NCI-H526 (cell line): ENCODE results near the gene ERGIC1.

Experiments used
- DNase-seq, 2 experiments: peaks; one replicate each; lab custom pipeline; 2025; lab: John Stamatoyannopoulos, UW

Gene ERGIC1

GRCh38 chr5:172949426-172949825 lies 115.4 kb downstream of the ERGIC1 start:
- no peak for DNase-seq

- no peak for DNase-seq
Observed at GRCh38 chr5:172950176-172950965, 116.3 kb downstream of the ERGIC1 start.

GRCh38 chr5:172951371-172952033 lies 117.5 kb downstream of the ERGIC1 start:
- no peak for DNase-seq

- no peak for DNase-seq
Observed at GRCh38 chr5:172952034-172952511, 118.0 kb downstream of the ERGIC1 start.

DNA sequence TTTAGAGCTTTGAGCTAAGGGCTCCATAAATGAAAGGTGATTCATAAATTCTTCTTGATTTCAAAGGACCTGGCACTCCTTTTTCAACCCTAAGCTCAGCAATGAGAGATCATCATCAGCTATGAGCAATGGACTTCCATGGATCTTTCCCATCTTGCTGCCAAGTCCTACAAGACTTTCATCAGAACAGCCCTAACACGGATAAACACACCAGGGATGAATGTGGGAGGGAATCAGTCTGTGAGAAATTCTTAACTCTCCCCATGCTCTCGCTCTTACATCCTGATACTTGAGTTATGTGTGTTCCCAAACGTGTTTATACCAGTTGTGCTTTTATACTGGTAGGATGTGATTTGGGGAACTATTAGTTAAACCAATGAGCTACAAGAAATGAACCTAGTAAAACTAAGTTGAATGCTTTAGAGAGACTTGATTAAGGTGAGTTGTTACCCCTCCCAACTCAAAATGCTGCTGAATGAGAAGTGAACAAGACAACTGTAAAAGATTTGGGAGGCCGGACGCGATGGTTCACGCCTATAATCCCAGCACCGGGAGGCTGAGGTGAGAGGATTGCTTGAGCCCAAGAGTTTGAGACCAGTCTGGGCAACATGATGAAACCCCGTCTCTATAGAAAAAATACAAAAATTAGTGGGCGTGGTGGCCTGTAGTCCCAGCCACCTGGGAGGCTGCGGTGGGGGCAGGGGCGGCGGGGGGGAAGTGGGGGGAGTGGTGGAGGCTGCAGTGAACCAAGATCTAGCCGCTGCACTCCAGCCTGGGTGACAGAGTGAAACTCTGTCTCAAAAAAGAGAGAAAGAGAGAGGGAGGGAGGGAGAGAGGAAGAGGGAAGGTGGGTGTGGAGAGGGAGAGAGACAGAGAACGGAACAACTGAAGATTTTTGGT lies 120.0 kb downstream of the ERGIC1 start:
- DNase-seq = no peak

- DNase-seq = no peak
Observed at GRCh38 chr5:172954751-172955159, 120.7 kb downstream of the ERGIC1 start.

GRCh38 chr5:172956228-172956627 lies 122.2 kb downstream of the ERGIC1 start:
- no peak for DNase-seq

GRCh38 chr5:172956936-172957335 lies 122.9 kb downstream of the ERGIC1 start:
- no peak for DNase-seq

DNA sequence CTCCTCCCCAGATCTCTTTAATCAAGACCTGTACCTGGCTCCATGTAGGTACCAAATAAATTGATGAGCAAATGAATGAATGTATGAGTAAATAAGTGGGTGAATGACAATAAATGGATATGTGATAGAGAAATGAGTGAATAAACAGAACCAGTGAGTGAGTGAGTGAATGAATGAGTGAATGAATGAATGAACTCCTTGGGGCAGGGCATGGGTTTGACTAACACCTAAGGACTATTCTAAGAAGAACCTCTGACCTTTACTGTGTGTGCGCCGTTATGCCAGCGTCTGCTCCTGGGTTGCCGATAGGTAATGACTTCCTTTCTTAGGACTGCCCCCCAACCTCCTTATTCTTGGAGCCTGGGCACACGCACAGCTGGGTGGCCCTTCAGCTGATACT lies 123.4 kb downstream of the ERGIC1 start:
- no peak for DNase-seq

DNA sequence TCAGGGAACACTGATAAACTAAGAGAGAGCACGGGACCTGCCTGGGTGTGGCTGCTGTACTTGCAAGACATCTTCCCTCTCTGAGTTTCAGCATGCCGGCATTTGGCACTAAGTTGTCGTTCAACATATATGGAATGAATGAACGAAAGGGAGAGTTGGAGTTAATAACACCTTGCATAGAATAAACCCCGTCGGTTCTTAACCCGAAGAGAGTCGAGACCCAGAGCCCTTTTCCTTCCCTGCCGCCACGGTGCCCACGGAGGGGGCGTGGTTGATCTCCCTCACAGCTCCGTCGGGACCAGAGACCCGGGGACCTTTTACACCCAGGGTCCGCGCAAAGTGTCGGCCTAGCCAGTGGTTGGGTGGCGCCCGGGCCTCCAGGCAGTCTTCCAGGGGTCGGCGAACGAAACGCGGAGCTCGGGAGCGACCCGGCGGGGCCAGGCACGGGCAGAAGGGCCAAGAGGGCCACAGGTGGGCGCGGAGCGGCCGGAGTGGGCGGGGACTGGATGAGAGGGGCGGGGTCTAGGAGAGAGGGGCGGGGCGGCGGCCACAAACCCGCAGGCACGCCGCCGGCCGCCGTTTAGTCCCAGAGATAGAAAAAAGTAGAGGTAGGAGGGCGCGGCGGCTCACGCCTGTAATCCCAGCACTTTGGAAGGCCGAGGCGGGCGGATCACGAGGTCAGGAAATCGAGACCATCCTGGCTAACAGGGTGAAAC lies 124.4 kb downstream of the ERGIC1 start:
- DNase-seq = peak in 1 of 2 experiments; percentile 54

- no peak for DNase-seq
Observed at GRCh38 chr5:172959824-172960799, 126.1 kb downstream of the ERGIC1 start.

DNA sequence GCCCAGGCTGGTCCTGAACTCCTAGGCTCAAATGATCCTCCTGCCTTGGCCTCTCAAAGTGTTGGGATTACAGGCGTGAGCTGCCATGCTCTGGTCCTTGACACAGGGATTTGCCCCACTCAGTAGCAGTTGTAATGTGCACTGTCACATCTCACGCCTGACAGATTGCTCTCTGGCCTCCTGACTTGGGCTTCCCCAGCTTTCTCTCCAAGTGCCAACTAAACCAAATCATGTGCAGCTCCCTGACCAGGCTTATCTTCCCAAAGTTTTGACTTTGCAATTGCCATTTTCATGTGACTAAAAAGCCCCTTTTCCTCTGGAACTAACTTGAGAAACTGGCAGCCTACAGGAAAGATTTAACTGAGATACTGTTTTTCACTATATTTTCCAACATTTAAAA lies 135.9 kb downstream of the ERGIC1 start:
- DNase-seq = no peak

DNA sequence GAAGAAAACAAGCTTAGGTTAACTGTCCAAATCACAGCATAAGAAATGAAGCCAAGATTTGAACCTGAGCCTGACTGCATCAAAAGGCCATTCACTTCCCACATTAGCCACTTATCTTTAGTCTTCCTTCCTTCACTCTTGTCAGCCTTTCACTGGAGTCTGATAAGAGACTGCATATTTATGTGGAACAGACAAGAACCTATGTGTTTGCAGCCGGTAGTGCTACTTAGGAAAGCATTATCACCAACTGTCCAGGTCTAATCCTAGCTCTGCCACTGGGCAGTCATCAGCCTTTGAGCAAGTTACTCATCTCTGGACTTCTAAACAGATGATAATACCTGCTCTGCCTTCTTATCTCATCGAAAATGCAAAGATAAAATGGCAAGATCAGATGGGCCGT lies 137.4 kb downstream of the ERGIC1 start:
- no peak for DNase-seq

GRCh38 chr5:172972552-172972951 lies 138.5 kb downstream of the ERGIC1 start:
- DNase-seq = no peak

GRCh38 chr5:172973127-172973916 lies 139.3 kb downstream of the ERGIC1 start:
- no peak for DNase-seq

DNA sequence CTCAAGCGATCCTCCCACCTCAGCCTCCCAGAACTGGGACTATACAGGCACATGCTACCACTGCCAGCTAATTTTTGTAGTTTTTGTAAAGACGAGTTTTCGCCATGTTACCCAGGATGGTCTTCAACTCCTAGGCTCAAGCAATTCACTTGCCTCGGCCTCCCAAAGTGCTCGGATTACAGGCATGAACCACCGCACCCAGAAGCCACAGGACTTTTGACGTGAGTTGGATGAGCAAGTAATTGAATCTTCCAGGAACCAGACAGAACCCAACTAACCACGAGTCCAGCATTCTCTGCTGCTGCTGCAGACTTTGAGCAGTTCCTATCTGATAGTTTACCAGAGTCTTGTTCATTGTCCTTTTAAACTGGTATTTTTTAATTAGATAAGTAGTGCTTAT lies 139.9 kb downstream of the ERGIC1 start:
- no peak for DNase-seq

GRCh38 chr5:172975289-172975688 lies 141.2 kb downstream of the ERGIC1 start:
- no peak for DNase-seq

GRCh38 chr5:172979778-172980177 lies 145.7 kb downstream of the ERGIC1 start:
- no peak for DNase-seq

DNA sequence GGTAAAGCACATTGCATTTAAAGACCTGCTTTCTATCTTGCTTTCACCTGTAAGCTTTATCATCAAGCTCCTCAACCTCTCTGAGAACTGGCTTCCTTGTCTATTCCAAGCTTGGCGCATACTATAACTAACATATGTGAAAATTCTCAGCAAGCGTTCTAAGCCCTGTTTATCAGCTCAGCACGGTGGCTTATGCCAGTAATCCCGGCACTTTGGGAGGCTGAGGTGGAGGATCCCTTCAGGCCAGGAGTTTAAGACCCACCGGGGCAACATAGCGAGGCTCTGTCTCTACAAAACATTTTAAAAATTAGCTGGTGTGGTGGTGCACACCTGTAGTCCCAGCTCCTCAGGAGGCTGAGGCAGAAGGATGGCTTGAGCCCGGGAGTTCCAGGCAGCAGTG lies 147.9 kb downstream of the ERGIC1 start:
- no peak for DNase-seq
